Subcutaneous preadipocyte (primary cell): ENCODE measurements around the gene PCDHGA6. TPM values are rescaled to one million over a fixed set of nuclear protein-coding genes. Genes with fewer than 3 reads are reported as not detected.

ENCODE experiments used
- total RNA-seq: library from RNA; depleted of rRNA; stranded (reverse); fragments of >200 nt; gene quantifications from 2 replicates; pipeline ENCODE4 v1.2.3, GENCODE V29; 2012

The PCDHGA6 gene
- total RNA-seq: 2.2 and 2.9 TPM in 2 replicates

DNA sequence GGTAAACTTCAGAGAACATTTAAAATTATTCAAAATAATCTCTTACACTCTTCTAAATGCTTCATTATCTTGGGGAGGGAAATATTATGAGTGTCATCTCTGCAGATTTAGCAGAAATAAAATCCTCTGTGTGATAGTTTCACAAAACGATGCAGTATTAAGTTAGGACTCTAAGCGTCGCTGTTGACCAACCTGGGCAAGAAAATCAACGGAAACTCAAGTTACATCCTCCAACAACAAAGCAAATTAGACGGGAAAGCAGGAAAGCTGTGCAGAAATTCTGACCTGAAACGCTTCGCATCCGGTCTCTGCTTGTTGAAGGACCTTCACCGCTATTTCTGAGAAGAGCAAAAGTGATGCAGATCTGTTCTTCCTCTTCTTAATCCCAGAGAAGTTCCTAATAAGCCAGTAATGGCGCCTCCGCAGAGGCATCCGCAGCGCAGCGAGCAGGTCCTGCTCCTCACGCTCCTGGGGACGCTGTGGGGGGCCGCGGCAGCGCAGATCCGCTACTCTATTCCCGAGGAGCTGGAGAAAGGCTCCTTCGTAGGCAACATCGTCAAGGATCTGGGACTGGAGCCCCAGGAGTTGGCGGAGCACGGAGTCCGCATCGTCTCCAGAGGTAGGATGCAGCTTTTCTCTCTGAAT is at the start of gene PCDHGA6:
Gene PCDHGA6, plus strand, starts transcription at position 219 of the 645 bp plus-strand sequence. Its CDS starts 193 bp downstream, at position 412.

DNA sequence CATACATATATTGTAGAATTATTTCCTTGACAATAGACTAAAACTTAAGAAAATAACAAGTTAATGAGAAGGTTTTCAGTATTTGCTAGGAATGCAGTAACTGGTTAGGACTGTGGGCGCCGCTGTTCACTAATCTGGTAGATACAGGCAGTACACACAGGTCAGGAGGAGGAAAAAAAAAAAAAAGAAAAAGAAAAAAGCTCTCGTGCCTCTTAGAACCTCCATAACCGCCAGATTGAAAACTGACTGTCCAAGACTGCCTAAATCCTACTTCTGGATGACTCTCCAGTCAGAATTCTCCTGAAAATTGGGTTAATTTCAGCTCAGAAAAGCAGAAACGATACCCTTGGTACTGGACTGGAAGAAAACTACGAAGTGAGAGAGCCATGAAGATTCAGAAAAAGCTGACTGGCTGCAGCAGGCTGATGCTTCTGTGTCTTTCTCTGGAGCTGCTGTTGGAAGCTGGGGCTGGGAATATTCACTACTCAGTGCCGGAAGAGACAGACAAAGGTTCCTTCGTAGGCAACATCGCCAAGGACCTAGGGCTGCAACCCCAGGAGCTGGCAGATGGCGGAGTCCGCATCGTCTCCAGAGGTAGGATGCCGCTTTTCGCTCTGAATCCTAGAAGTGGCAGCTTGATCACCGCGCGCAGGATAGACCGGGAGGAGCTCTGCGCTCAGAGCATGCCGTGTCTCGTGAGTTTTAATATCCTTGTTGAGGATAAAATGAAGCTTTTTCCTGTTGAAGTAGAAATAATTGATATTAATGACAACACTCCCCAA is 43.2 kb upstream of the PCDHGA6 start, which contains the start of gene PCDHGA1:
Gene PCDHGA1, plus strand, starts transcription at position 216 of the 782 bp plus-strand sequence.

DNA sequence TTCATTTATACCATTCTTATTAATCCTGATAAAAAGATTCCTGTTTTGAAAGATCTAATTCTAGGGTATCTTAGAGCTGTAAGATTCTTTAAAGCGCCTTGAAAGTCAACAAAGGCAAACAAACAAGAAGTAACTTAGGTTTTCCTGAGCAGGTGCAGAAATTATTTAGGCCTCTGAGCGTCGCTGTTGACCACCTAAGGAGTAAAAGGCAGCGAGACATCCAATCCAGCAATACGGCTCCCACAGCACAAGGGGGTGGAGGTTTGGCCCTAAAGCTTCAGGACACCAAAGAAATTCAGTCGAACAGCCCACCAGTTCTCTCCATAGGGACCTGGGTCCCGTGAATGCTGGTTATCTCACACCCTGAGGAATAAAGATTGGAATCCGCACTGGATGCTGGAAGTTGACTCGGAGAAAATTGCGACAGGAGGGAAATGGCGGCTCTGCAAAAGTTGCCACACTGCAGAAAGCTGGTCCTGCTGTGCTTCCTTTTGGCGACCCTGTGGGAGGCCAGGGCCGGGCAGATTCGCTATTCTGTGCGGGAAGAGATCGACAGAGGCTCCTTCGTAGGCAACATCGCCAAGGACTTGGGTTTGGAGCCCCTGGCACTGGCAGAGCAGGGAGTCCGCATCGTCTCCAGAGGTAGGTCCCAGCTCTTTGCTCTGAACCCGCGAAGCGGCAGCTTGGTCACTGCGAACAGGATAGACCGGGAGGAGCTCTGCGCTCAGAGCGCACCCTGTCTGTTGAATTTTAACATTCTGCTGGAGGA is 35.0 kb upstream of the PCDHGA6 start, which contains the start of gene PCDHGA2:
Gene PCDHGA2, plus strand, starts transcription at position 223 of the 769 bp plus-strand sequence.

GRCh38 chr5:141343242-141343952 is 30.3 kb upstream of the PCDHGA6 start, which contains the start of gene PCDHGA3:
PCDHGA3 (plus strand) TSS chr5:141343829; CDS start chr5:141344034, 205 bp downstream.

GRCh38 chr5:141349917-141350619 is 23.6 kb upstream of the PCDHGA6 start, which contains the start of gene PCDHGB1:
PCDHGB1 (plus strand) TSS chr5:141350099; CDS start chr5:141350261, 162 bp downstream.

DNA sequence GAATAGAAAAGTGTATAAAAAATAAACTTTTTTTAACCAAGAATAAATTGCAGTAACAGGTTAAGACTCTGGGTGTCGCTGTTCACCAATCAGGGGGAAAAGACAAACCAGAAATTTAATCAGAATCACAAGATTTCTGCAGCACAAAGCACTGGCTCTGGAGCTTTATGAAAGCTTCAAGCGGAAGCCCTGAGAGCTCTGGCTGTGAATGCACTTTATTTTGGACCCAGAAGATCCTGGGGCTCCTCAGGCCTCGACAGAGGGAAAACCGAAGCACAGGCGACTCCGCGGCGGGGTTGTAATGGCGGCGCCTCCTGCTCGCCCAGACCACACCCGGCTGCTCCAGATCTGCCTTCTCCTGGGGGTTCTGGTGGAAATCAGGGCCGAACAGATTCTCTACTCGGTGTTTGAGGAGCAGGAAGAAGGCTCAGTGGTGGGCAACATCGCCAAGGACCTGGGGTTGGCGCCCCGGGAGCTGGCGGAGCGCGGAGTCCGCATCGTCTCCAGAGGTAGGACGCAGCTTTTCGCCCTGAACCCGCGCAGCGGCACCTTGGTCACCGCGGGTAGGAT is 18.7 kb upstream of the PCDHGA6 start, which contains the start of gene PCDHGA4:
Gene PCDHGA4, plus strand, starts transcription at position 122 of the 570 bp plus-strand sequence. Its CDS starts 87 bp downstream, at position 209.

DNA sequence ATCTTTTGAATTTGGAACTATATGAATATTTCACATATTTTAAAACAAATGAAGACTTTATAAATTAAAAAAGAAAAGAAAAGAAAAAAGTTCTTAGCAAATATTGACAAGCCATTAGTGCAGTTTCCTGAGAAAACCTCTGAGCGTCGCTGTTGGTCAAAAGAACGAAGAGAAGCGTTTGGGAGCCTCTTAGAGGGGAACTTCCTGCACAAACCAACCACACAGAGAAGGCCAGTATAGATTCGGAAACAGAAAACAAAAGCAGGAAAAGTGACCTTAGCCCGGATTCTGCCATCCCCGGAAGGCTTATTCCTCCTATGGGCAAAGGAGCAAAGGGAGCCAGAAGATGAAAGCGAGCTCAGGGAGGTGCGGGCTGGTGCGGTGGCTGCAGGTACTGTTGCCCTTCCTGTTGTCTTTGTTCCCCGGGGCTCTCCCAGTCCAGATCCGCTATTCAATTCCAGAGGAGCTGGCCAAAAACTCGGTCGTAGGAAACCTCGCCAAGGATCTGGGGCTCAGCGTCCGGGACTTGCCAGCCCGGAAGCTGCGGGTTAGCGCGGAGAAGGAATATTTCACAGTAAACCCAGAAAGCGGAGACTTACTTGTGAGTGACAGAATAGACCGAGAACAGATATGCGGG is 13.8 kb upstream of the PCDHGA6 start, which contains the start of gene PCDHGB2:
Gene PCDHGB2, plus strand, starts transcription at position 205 of the 637 bp plus-strand sequence. Its CDS starts 142 bp downstream, at position 347.

GRCh38 chr5:141363952-141364660 is 9.6 kb upstream of the PCDHGA6 start, which contains the start of gene PCDHGA5:
PCDHGA5 (plus strand) TSS chr5:141364162; CDS start chr5:141364331, 169 bp downstream.

GRCh38 chr5:141369994-141370848 is 3.5 kb upstream of the PCDHGA6 start, which contains the start of gene PCDHGB3:
PCDHGB3 (plus strand) TSS chr5:141370242; CDS start chr5:141370395, 153 bp downstream.

GRCh38 chr5:141382469-141383294 is 9.0 kb downstream of the PCDHGA6 start, which contains the start of gene PCDHGA7:
PCDHGA7 (plus strand) TSS chr5:141382742; CDS start chr5:141382900, 158 bp downstream.

DNA sequence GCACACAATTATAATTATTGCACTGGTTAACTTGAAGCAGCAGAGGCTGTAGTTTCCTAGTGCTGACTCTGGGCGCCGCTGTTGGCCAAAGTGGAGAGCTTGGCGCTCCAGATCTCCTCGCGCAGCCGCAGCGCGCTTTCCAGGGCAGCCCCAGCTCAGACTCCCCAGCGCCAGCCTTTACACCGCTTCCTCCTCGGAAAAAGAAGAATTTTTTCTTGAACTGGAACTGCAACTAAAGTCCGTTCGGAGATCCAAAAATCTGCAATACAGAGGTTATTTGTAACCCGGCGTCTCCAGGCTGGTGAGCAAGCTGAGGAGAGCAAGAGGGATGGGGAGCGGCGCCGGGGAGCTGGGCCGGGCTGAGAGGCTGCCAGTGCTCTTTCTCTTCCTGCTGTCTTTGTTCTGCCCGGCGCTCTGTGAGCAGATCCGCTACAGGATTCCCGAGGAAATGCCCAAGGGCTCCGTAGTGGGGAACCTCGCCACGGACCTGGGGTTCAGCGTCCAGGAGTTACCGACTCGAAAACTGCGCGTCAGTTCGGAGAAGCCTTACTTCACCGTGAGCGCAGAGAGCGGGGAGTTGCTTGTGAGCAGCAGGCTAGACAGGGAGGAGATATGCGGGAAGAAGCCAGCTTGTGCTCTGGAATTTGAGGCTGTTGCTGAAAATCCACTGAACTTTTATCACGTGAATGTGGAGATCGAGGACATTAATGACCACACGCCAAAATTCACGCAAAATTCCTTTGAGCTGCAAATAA is 14.0 kb downstream of the PCDHGA6 start, which contains the start of gene PCDHGB4:
Gene PCDHGB4, plus strand, starts transcription at position 142 of the 755 bp plus-strand sequence. Its CDS starts 187 bp downstream, at position 329.

GRCh38 chr5:141392429-141393198 is 18.9 kb downstream of the PCDHGA6 start, which contains the start of gene PCDHGA8:
PCDHGA8 (plus strand) TSS chr5:141392633; CDS start chr5:141392814, 181 bp downstream.

GRCh38 chr5:141397756-141398551 is 24.3 kb downstream of the PCDHGA6 start, which contains the start of gene PCDHGB5:
PCDHGB5 (plus strand) TSS chr5:141397947; CDS start chr5:141398128, 181 bp downstream.

GRCh38 chr5:141402553-141403243 is 29.0 kb downstream of the PCDHGA6 start, which contains the start of gene PCDHGA9:
PCDHGA9 (plus strand) TSS chr5:141402778; CDS start chr5:141402953, 175 bp downstream.

